ENCODE data around the gene POU2AF1. TPM values are rescaled to one million over a fixed set of nuclear protein-coding genes. Genes with fewer than 3 reads are reported as not detected.
"Not testable (repeated sequence)": the region's sequence is repeated elsewhere in the genome, so short reads cannot be mapped to it uniquely, and the experiment has no call there.

Gene POU2AF1
- total RNA-seq, 1 donor from 2014 or later: 1.2 TPM

DNA sequence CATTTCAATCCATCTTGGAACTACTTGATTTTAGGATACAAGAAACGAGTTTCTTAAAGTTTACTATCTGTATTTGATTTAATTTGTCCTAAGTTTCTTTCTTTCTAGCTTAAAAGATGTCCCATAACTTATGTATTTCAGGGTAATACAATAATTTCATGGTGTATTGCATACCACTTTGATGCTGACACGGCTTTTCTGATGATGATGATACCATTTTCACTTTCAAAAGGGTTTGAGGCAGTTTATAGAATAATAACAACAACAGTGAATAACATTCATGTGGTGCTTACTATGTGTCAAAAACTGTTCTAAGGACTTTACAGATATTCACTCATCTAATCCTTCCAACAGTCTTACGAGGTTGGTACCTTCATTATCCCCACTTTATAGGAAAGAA, 33.2 kb upstream of the POU2AF1 start:
- no peak for ATAC-seq
- no peak for DNase-seq (ENCODE audit: low spot score)
- intact Hi-C loops (cut with DNase I): no loop called here

DNA sequence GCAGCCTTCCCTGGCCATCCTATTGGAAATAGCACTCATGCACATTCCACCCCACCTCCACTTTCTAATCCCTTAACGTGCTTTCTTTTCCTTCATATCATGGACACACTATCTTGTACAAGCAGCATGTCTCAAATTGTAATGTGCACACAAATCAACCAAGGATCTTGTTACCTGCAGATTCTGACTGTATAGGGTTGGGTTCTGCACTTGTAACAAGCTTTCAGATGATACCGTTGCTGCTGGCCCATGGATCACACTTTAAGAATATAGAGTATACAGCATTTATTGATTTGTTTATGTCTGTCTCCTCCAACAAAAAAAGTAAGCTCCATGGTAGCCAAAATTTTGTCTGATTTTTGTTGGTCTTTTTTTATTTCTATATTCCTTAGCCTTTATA, 32.4 kb upstream of the POU2AF1 start:
- intact Hi-C loops (cut with DNase I): no loop called here
- ATAC-seq (no peak), DNase-seq (ENCODE audit: low spot score) (no peak)

DNA sequence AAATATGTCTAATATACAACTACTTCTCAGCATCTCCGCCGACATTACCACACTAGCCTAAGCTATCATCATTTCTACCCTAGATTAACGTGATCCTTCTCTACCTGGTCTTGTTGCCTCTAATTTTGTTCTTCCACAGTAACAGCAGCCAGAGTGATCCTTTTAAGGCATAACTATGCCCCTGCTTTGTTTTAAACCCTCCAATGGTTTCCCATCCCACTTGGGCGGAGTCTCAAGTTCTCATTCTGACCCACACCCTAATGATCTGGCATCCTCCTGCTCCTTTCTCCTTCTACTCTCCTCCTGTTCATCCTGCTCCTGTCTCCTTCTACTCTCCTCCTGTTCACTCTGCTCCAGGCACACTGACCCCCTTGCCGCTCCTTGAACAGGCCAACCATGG, 31.9 kb upstream of the POU2AF1 start:
- intact Hi-C loops (cut with DNase I): no loop called here
- ATAC-seq (no peak), DNase-seq (ENCODE audit: low spot score) (no peak)

DNA sequence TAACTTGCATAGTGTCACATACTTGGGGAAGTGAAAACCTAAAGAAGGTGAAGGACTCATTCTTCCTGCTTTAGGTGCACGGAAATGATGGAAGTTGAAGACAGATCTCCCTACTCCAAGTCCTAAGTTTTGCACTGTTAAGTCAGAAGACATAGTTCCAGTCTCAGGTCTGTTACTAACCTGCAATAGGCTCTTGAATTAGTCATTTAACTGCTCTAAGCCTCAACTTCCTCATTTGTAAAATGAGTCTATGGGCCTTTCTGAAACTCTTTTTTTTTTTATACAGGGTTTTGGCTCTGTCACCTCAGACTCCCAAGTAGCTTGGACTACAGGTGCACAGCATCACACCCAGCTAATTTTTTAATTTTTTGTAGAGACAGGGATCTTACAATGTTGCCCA, 30.8 kb upstream of the POU2AF1 start:
- intact Hi-C loops (cut with DNase I): no loop called here
- DNase-seq (ENCODE audit: low spot score): no peak
- ATAC-seq: no peak

DNA sequence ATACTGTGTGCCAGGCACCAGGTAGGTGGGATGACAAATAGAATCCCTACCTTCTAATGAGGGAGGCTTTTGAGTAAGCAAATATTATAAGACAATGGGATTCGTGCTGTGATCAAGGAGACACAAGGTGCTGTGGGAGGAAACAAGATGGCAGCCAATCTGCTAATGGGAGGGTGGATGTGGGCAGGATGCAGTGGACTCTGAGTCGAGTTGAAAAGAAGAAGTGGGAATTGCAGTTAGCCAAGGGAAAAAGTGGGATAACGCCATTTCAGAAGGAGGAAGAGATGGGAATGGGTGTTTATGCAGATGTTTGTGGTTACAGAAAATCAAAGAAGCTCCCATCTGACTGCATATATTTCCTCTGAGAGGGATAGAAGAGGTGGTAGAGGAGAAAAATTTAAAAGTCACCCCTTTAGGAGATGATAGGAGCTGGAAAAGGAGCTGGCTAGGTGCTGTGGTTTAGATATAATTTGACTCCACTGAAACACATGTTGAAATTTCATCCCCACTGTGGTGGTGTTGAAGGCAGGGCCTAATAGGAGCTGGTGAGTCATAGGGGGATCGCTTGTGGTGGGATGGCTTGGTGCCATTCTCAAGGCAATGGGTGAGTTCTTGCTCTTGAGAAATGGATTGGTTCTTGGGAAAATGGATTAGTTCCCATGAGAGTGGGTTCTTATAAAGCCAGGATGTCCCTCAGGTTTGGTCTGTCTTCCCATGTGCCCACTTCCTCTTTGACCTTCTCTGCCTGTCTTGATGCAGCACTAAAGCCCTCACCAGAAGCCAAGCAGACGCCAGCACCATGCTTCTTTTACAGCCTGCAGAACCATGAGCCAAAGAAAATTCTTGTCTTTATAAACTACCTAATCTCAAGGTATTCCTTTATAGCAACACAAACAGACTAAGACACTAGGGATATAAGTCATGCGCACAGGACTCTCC, 30.0 kb upstream of the POU2AF1 start:
- ATAC-seq (no peak), DNase-seq (ENCODE audit: low spot score) (no peak)
- intact Hi-C loops (cut with DNase I): no loop called here

DNA sequence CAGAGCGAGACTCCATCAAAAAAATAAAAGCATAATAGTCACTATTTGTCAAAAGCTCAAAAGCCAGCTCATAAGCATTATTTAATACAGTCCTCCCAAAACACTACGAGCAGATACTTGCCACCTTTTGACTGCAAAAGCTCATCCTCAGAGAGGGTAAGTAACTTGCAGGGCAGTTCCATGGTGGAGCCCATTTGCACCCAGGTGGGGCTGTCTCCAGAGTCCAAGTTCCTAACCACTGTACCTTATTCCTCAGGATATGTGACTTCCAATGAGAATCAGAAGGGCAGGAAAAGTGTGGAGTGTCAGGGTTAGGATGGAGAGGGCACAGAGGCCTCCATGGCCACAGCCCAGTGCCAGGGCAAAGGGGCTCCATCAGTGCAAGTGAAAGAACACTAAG, 28.6 kb upstream of the POU2AF1 start:
- ATAC-seq: no peak
- intact Hi-C loops (cut with DNase I): no loop called here
- no peak for DNase-seq (ENCODE audit: low spot score)

DNA sequence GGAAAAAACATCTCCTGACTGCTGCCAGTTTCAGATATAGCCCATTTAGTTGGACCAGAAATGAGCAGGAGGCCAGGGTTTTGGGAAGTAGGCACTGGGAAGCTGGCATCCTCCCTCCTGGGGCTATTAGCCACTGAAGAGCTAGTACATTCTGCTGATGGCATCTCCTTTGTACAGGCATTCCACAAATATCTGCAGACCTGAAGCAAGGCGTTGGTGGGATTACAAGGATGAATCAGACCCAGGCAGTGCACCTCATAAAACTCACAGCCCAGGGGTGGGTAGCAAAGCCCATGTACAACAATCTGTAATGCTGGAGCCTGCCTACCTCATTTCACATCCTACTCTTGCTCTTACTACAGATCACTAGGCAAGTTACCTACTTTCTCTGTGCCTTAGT, 27.5 kb upstream of the POU2AF1 start:
- intact Hi-C loops (cut with DNase I): no loop called here
- ATAC-seq (no peak), DNase-seq (ENCODE audit: low spot score) (no peak)

DNA sequence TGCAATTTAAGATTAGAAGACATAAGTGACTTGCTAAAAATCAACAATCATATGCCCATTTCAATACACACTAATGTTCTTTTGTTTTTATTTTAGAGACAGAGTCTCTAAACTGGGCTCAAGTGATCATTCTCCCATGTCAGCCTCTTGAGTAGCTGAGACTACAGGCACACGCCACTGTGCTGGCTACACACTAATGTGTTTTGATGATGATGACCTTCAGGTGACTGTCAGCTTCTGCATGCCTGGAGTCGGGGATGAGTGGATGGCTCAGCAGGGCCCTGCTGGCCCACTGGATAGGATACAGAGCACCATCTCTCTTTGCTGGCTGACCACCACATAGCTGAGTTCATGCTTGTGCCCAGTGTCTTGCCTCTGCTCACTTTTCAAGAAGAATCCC, 27.0 kb upstream of the POU2AF1 start:
- intact Hi-C loops (cut with DNase I): no loop called here
- no peak for ATAC-seq

DNA sequence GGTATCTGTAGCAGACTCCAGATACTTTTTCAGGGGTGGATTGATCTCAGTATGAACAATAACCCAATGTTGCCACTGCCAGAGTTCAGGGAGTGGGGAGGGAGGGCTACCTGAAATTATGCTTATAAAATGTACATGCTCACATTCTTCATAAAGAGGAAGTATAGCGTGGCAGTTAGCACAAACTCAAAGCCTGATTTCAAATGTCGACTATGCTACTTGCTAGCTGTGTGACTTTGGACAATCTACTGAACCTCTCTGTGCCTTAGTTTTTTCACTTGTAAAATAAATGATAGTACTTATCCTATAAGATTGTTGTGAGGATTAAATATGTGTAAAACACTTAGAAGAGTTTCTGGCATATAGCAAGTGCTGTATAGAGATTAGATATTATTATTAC, 26.5 kb upstream of the POU2AF1 start:
- no peak for DNase-seq (ENCODE audit: low spot score)
- ATAC-seq: no peak
- intact Hi-C loops (cut with DNase I): no loop called here

More for the DNA sequence above, 27.0 kb upstream of the POU2AF1 start:
- DNase-seq (ENCODE audit: low spot score): no peak

DNA sequence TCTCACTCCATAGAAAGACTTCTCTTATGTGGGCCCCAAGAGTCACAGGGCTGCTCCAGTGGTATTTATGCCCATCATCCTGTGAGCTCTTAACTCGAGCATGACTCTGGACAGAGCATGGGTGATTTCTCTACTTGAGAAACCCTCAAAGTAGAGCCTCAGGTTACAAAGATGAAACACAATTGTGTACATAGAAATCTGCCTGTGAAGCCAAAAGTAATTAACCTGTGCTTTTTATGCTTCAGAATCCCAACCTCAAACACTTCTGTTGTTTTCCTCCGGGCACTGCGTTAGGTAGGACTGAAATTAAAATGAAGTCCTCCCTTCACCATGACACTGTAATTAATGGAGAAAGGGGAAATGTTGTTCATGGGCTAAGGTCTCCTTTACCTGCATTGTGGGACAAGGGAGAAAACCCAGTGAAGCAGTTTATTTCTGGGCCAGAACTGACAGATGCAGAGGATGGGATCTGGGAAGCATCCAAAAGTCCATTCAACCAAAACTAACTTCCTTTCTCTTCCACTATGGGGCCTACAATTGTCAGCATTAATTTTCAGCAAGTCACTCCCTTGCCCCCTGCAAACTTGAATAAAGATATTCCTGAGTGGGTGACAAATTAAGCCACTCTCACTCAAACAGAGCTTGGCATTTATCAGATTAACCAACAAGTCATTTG, 24.1 kb upstream of the POU2AF1 start:
- DNase-seq (ENCODE audit: low spot score): no peak
- no peak for ATAC-seq
- intact Hi-C loops (cut with DNase I): no loop called here

DNA sequence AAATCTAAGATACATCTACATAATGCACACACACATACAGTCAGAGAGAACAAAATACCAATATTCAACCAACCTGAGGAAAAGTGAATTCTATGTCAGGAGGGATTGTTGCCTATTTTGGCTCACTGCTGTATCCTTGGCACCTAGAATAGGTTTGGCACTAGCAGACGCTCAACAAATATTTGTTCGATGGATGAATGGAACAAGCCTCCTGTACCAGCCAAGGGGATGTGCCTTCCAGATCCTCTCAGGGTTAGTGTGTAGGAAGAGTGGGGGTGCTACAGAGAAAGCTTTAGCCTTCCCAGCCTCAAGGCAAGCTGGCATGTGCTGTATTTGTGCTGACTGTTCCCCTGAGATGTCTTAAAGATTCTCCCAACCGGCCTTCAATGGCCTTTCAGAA, 23.3 kb upstream of the POU2AF1 start:
- no peak for DNase-seq (ENCODE audit: low spot score)
- intact Hi-C loops (cut with DNase I): no loop called here
- no peak for ATAC-seq

DNA sequence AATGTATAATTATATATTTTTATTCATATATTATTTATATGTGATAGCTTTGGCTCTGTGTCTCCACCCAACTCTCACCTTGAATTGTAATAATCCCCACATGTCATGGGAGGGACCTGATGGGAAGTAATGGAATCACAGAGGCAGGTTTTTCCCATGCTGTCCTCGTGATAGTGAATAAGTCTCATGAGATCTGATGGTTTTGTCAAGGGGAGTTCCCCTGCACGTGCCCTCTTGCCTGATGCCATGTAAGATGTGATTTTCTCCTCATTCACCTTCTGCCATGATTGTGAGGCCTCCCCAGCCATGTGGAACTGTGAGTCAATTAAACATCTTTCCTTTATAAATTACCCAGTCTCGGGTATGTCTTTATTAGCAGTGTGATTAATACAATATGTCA, 22.9 kb upstream of the POU2AF1 start:
- ATAC-seq; intact Hi-C loops (cut with DNase I); DNase-seq (ENCODE audit: low spot score): not testable (repeated sequence)

DNA sequence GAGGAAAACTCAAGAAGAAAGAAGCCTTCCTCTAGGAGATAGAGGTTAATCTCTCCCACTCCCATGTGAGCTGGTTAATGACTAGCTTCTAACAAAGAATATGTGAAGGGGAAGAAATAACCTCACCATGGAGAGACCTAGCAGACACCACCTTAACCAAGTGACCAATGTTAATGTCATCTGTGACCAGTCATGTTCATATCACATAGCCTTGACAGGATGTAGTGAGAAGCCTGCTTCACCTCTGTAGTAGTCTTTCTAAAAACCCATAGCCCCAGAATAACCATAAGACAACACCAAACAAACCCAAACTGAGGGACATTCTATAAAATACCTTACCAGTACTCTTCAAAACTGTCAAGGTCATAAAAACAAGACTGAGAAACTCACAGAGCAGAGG, 21.5 kb upstream of the POU2AF1 start:
- no peak for DNase-seq (ENCODE audit: low spot score)
- no peak for ATAC-seq
- intact Hi-C loops (cut with DNase I): no loop called here

DNA sequence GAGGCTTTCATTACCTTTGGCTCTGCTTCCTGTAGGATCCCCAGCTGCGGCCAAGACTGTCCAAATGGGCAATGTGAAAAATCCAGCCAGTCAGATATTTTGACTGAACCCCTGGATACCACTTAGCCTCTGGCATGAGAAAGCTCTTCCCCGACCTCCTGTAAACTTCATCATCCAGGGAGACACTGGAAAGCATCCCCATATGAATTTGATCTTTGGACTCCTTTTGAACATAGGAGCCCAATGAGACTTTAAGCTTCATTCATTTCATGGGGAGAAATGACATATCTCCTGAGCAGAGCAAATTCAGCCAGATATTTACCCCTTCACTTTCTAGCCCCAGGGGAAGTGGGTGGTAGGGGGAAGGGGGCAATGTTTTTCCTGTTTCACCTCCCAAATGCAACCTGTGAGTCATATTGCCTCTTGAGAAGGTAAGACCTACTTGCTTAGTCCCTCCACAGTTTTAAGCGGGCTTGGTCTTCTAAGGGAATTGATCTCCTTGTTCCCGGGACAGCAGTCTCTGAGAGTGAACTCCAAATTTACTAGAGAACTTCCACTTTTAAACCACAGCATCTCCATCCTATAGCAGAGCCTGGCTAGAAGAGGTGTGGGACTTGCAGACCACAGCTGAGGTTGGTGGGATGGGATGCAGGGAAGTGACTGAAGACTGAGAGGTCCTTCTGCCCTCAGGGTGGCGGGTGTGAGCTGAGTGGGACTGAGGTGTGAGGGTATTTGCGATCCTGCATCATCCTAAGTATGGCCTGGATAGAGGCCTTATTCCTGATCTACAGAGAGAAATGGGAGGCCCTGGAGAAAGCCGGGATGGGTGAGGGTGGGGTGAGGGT, 20.3 kb upstream of the POU2AF1 start:
- intact Hi-C loops (cut with DNase I): no loop called here
- ATAC-seq (no peak), DNase-seq (ENCODE audit: low spot score) (no peak)

DNA sequence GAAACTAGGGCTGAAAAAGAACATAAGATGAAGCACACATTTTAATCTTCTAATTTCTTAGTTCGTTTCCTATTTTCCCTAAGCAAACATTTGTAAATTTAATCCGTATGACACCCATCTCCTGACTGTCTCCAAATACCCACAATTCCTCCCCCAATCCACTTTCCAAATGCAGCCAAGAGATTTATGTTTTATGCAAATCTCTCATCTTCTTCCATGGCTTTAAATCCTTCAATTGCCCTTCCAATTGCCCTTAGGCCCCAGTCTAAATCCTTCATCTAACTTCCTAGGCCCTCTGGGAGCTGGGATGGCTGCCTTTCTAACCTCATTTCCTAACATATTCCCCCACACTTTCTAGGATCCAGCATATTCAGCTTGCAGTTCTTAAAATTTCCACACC, 18.0 kb upstream of the POU2AF1 start:
- ATAC-seq: no peak
- intact Hi-C loops (cut with DNase I): no loop called here
- no peak for DNase-seq (ENCODE audit: low spot score)

DNA sequence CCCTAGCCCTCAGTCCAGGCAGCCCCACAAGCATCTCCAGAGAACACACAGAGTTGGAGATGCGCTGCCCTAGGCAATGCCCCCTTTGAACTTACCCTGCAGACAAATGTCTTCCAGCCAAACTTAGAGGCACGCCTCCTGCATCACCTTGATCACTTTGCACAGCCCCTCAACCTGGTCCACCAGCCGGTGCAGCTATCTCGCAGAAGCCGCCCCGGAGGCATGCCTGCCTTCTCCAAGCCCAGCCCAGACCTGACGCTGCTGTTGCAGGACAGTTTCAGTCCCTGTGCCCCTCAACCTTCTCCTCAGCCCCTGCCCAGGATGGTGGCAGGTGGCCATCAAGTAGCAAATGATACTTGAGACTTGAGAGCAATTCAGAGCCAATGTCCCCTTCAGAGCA, 16.7 kb upstream of the POU2AF1 start:
- intact Hi-C loops (cut with DNase I): no loop called here
- no peak for ATAC-seq

DNA sequence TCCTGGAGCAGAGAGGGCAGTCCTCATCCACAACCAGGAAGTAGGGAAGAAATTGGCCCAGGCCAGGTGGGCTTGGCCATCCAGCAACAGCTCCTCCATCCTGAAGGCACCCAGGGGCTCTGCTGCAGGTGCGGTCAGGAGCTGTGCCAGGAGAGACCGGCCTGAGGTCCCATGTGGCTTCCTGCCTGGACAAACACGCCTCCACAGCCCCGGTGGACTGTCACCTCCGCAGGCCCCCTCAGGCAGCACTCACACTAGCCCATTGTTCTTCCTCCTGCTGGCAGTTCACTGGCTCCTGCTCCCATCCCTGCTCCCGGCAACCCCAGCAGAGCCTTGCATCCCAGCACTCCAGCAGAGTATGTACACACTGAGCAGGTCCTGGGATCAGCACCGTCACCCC, 16.0 kb upstream of the POU2AF1 start:
- ATAC-seq (peak; percentile 73), DNase-seq (ENCODE audit: low spot score) (no peak)
- intact Hi-C loops (cut with DNase I): no loop called here

More for the DNA sequence above, 16.7 kb upstream of the POU2AF1 start:
- DNase-seq (ENCODE audit: low spot score): no peak

DNA sequence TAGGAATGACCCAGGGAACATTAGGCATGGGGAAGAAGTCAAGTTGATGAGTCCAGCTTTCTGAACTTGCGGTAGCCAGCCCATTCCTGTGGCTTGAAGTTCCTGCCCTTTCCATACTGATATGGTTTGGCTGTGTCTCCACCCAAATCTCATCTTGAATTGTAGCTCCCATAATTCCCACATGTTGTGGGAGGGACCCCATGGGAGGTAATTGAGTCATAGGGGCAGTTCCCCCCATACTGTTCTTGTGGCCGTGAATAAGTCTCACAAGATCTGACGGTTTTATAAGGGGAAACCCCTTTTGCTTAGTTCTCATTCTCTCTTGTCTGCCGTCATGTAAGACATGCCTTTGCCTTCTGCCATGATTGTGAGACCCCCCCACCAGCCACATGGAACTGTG, 15.1 kb upstream of the POU2AF1 start:
- DNase-seq (ENCODE audit: low spot score); ATAC-seq; intact Hi-C loops (cut with DNase I): not testable (repeated sequence)

DNA sequence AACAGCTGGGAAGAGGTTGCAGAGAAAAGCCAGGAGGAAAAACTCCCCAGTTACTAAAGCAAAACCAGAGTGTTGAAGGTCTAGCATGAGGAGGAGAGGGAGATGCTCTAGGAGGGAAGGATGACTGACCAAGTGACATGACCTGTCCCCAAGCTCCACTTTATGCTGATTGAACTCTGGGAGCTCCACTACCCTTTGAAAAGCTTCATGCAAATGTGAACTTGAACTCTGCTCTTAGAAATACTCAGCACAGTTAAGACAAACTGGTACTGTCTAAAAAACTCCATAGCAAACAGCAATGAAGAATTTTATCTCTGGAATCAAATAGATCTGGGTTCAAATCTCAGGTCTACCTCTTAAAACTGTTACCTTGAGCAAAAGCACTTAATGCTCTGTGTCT, 14.5 kb upstream of the POU2AF1 start:
- intact Hi-C loops (cut with DNase I): no loop called here
- DNase-seq (ENCODE audit: low spot score) (no peak), ATAC-seq (no peak)

DNA sequence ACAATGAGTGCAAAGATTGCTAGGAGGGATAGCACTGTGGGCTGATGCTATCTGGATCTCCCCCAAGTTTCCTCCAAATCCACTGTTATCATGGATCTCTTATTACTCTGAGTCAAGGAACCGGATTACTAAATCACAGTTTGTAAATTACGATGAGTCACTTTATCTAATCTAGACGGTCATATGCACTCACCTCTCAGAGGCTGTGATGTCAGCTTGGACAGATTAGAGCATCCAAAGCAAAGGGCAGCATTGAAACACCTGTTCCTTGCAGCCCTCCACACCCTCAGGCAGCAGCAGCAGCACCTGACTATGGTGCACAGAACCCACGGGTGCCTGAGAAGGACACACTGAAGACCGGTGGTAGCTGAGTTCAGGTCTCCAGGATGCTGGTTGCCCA, 14.0 kb upstream of the POU2AF1 start:
- no peak for ATAC-seq
- no peak for DNase-seq (ENCODE audit: low spot score)
- intact Hi-C loops (cut with DNase I): no loop called here
